Adrenal gland (tissue), 12 donors: Measurements from ENCODE around the gene IMP4. TPM values are rescaled to one million over a fixed set of nuclear protein-coding genes. Genes with fewer than 3 reads are reported as not detected.

Source experiments
- DNase-seq, 7 donors: peaks; one replicate each; pipeline ENCODE4 v3.0.0-alpha.2; 2019 to 2020
- H3K27ac ChIP-seq, 5 donors: fragments of 200-600 bp; sonication (generic) in 4 of 5; 1 replicate in 3 of 5; 2 replicates in 2 of 5; pipeline versions ENCODE4 v1.5.1 to v1.8.0; 2016 to 2020; ENCODE audit warnings: mild to moderate bottlenecking in 1 of 5
- H3K27me3 ChIP-seq: fragments of 200-600 bp; 2 replicates; pipeline ENCODE4 v1.8.0; 2021
- H3K36me3 ChIP-seq, 2 donors: fragments of 200-600 bp; replicated peaks in 1 of 2; 1 replicate in 1 of 2; 2 replicates in 1 of 2; pipeline versions ENCODE4 v1.5.1 to v1.8.0; 2018 to 2022
- H3K4me1 ChIP-seq, 2 donors: fragments of 200-600 bp; replicated peaks in 1 of 2; 1 replicate in 1 of 2; 2 replicates in 1 of 2; pipeline versions ENCODE4 v1.5.1 to v1.8.0; 2018 to 2021
- H3K4me3 ChIP-seq, 4 donors: fragments of 200-600 bp; sonication (generic) in 3 of 4; one replicate each; pipeline ENCODE4 v1.5.1; 2016 to 2018
- H3K9me3 ChIP-seq, 3 donors: fragments of 200-600 bp; sonication (generic) in 1 of 3; replicated peaks in 1 of 3; 1 replicate in 2 of 3; 2 replicates in 1 of 3; pipeline versions ENCODE4 v1.5.1 to v1.8.0; 2016 to 2021
- CTCF ChIP-seq, 6 experiments: fragments of 450-650 bp in 4 of 6; fragments of 200-600 bp in 2 of 6; sonication (generic) in 1 of 6; IDR thresholded peaks; 1 replicate in 5 of 6; 2 replicates in 1 of 6; pipeline versions ENCODE4 v1.5.1 to v1.8.0; 2016 to 2021; ENCODE audit warnings: antibody characterized with exemption in 6 of 6, mild to moderate bottlenecking in 2 of 6, moderate library complexity in 1 of 6
- POLR2A ChIP-seq, 2 donors: fragments of 450-650 bp; IDR thresholded peaks; one replicate each; pipeline ENCODE4 v1.6.1; 2017; ENCODE audit warnings: antibody characterized with exemption in 2 of 2, mild to moderate bottlenecking in 2 of 2, moderate library complexity in 1 of 2
- WGBS, 4 donors: extraction: QIAGEN DNeasy Blood & Tissue Kit in 2 of 4; methylation state at CpG; one replicate each; pipeline versions ENCODE4 v1.1.5 to v1.1.7; 2013 to 2017; 5-methylcytosine and 5-hydroxymethylcytosine counted together
- intact Hi-C, 2 donors: fragments of 100-400 bp; cut with DNase I; formaldehyde crosslinking; loops; one replicate each; pipeline versions ENCODE4 v1.14.1 to v1.15.0; 2022 to 2023
- polyA plus RNA-seq, 3 donors: library from polyadenylated mRNA; stranded (reverse); fragments of 200-250 nt in 2 of 3; fragments of 350-450 nt in 1 of 3; fragmentation: Illumina TruSeq in 1 of 3; extraction: RNeasy Lipid Tissue Mini Kit (QIAGEN cat#74804) in 1 of 3; gene quantifications; one replicate each; pipeline ENCODE4 v1.2.3, GENCODE V29; 2013 to 2014
- total RNA-seq, 9 donors: library from RNA; depleted of rRNA in 4 of 9; stranded (reverse); fragments of >200 nt in 4 of 9; fragments of 120-200 nt in 1 of 9; fragmentation: NEBNext Ultra II Directional in 1 of 9; extraction: Animal tissue kit (Norgen Biotek cat#: 25700) in 1 of 9; gene quantifications; one replicate each; pipeline versions ENCODE4 v1.1.0 to v1.2.4, GENCODE V29; 2013 to 2023
- donor health status: healthy with polysubstance abuse.
- donor health status: Bipolar disorder and iron deficiency.
- donor health status: DM: yes; HTN: yes; CAD: no.
- donor health status: DM: no; HTN: no; CAD: no.
- donor health status: DM: no; HTN: no; CAD: no.
- donor health status: DM: yes; HTN: yes; CAD: no.

Gene IMP4
- total and polyA plus RNA-seq, 12 donors, result 55.8 to 141 (median 85.9) TPM

DNA sequence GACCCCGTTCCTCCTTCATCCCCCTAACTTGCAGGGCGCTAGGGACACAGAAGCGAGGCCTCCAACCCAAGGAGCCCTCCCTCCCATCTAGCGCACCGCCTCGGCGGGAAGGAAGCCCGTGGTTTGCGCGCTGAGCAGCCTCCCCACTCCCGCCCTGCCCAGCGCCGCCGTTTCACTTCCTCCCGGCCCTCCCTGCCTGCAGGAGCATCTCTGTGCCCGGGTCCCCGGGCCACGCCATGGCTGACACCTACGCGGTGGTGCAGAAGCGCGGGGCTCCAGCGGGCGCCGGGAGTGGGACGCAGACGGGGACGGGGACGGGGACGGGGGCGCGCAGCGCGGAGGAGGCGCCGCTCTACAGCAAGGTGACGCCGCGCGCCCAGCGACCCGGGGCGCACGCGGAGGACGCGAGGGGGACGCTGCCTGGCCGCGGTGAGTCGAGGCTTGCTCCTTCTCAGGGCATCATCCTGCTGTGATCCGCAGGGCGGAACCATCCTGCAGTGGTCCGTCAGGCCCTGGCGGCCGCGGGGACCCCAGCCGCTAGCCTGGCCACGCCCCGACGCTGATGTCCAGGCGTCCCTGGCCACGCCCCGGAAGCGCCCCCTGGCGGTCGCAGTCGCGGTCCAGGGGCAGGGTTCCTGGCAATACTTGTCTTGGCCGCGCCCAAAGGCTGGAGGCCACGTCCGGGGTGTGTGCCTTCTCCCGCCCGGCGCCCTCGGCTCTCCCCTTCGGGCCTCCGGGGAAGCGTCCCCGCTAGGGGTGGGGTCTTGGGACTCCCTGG, 29.5 kb downstream of the IMP4 start:
- Histone ChIP-seq H3K4me1 (peaks cover 0 to 19% of the 10 kb centered on the region in 2 donors), H3K27me3 (no peaks in the 10 kb centered on the region)

GRCh38 chr2:130372833-130373807, 30.4 kb downstream of the IMP4 start:
- Histone ChIP-seq H3K9me3 (no peaks in the 10 kb centered on the region), H3K36me3 (peaks cover 0 to under 1% of the 10 kb centered on the region in 2 donors), H3K4me3 (peak overlapping the region; percentile 48 to 82 (median 68)), H3K4me1 (peaks cover 0 to 19% of the 10 kb centered on the region in 2 donors), H3K27me3 (no peaks in the 10 kb centered on the region), H3K27ac (peak overlapping the region in 4 of 5 donors; percentile 57 to 86 (median 76))
- DNase-seq, result no peak
- 57 to 93% (median 68%) methylated on average over 4 to 24 of the region's 24 CpGs for WGBS, 4 donors
- intact Hi-C loops, result no loop called here
- TF ChIP-seq CTCF (IDR thresholded peaks at IDR 0.05), result peak in 2 of 6 experiments; percentile 25 to 36
- TF ChIP-seq POLR2A (IDR thresholded peaks at IDR 0.05), result no peak

More for the DNA sequence above, 29.5 kb downstream of the IMP4 start:
- peak; percentile 82 to 91 (median 86) for DNase-seq
- H3K36me3 ChIP-seq, result no peaks in the 10 kb centered on the region
- H3K9me3 ChIP-seq, result no peaks in the 10 kb centered on the region
- WGBS, 4 donors, result 0 to 1% (median 0%) methylated on average over 19 to 81 of the region's 81 CpGs
- peak overlapping the region; percentile 48 to 82 (median 68) for H3K4me3 ChIP-seq
- intact Hi-C loops, result no loop called here
- peak overlapping the region in 4 of 5 donors; percentile 57 to 86 (median 76) for H3K27ac ChIP-seq
- TF ChIP-seq POLR2A (IDR thresholded peaks at IDR 0.05) (peak; percentile 15 to 46), CTCF (IDR thresholded peaks at IDR 0.05) (peak; percentile 65 to 89 (median 81))

- no peaks in the 10 kb centered on the region for H3K9me3 ChIP-seq
- no peak for TF ChIP-seq POLR2A (IDR thresholded peaks at IDR 0.05)
- TF ChIP-seq CTCF (IDR thresholded peaks at IDR 0.05), result no peak
- intact Hi-C loops, result no loop called here
- DNase-seq, result no peak
- no peak overlapping the region for H3K27ac ChIP-seq
- WGBS, 4 donors, result 90 to 100% (median 94%) methylated on average over 2 to 3 of the region's 3 CpGs
- peaks cover 0 to 19% of the 10 kb centered on the region in 2 donors for H3K4me1 ChIP-seq
- H3K4me3 ChIP-seq, result peak overlapping the region in 1 of 4 donors; percentile 72
- H3K27me3 ChIP-seq, result no peaks in the 10 kb centered on the region
- H3K36me3 ChIP-seq, result peaks cover 0 to 4% of the 10 kb centered on the region in 2 donors
These were observed 31.2 kb downstream of the IMP4 start for GRCh38 chr2:130373808-130374365.
